HepG2 (cell line): ENCODE measurements around the gene CTCF. TPM values are rescaled to one million over a fixed set of nuclear protein-coding genes. Genes with fewer than 3 reads are reported as not detected.
A peak's percentile ranks its signal among the peaks of the same experiment; 100 is the strongest.

Experiments used
- AGO1 ChIP-seq: fragments of 200-400 bp; formaldehyde crosslinking; IDR thresholded peaks from 2 replicates; pipeline ENCODE4 v1.6.1; 2017; ENCODE audit warnings: mild to moderate bottlenecking, low read depth, low read length, moderate library complexity; ENCODE audit not compliant: poor library complexity, severe bottlenecking
- ASH2L ChIP-seq: fragments of 300-600, 200-600 bp; sonication (generic); IDR thresholded peaks from 2 replicates; pipeline ENCODE4 v1.7.0; 2017; ENCODE audit warnings: low read depth, mild to moderate bottlenecking, moderate library complexity, mixed read lengths, low read length; ENCODE audit not compliant: insufficient read length
- CHD2 ChIP-seq: IDR thresholded peaks from 2 replicates; pipeline ENCODE4 v1.6.1; 2011; ENCODE audit warnings: low read depth, low read length, improper control_type of control experiment
- ELF3 ChIP-seq: IDR thresholded peaks from 2 replicates; pipeline ENCODE4 v1.6.1; 2016; ENCODE audit warnings: missing genetic modification reagents, missing compliant biosample characterization
- EP300 ChIP-seq, 3 experiments: sonication (generic) in 1 of 3; formaldehyde crosslinking in 1 of 3; IDR thresholded peaks; 2 replicates each; pipeline versions ENCODE4 v1.5.1 to v1.6.1; 2011 to 2020; ENCODE audit warnings: low read depth in 2 of 3, low read length in 2 of 3, borderline replicate concordance in 1 of 3, improper control_type of control experiment in 1 of 3, mild to moderate bottlenecking in 1 of 3, missing genetic modification reagents in 1 of 3, moderate library complexity in 1 of 3
- GFI1 ChIP-seq: sonication (generic); formaldehyde crosslinking; IDR thresholded peaks from 2 replicates; pipeline ENCODE4 v1.5.0; 2020; ENCODE audit warnings: missing genetic modification reagents, mild to moderate bottlenecking, borderline replicate concordance
- ISL2 ChIP-seq: sonication (generic); formaldehyde crosslinking; IDR thresholded peaks from 2 replicates; pipeline ENCODE4 v1.5.0; 2020; ENCODE audit warnings: missing genetic modification reagents
- KAT2B ChIP-seq: fragments of 150-350 bp; IDR thresholded peaks from 2 replicates; pipeline ENCODE4 v1.6.1; 2014; ENCODE audit warnings: low read depth, low read length, borderline replicate concordance
- RARA ChIP-seq: IDR thresholded peaks from 2 replicates; pipeline ENCODE4 v1.6.1; 2016; ENCODE audit warnings: missing genetic modification reagents, missing compliant biosample characterization
- REPIN1 ChIP-seq: sonication (generic); formaldehyde crosslinking; IDR thresholded peaks from 2 replicates; pipeline ENCODE4 v1.8.0; 2022; ENCODE audit warnings: missing genetic modification reagents, low read depth, mild to moderate bottlenecking, borderline replicate concordance
- RFX3 ChIP-seq: IDR thresholded peaks from 2 replicates; pipeline ENCODE4 v1.6.1; 2016; ENCODE audit warnings: missing biosample characterization, missing genetic modification reagents
- ZBTB21 ChIP-seq: sonication (generic); formaldehyde crosslinking; IDR thresholded peaks from 2 replicates; pipeline ENCODE4 v1.4.0; 2020; ENCODE audit warnings: missing genetic modification reagents
- ZBTB7B ChIP-seq: sonication (generic); formaldehyde crosslinking; IDR thresholded peaks from 2 replicates; pipeline ENCODE4 v1.4.0; 2020; ENCODE audit warnings: missing genetic modification reagents
- ZNF431 ChIP-seq: sonication (generic); formaldehyde crosslinking; IDR thresholded peaks from 2 replicates; pipeline ENCODE4 v1.9.0; 2022; ENCODE audit warnings: missing genetic modification reagents, low read depth, mild to moderate bottlenecking, borderline replicate concordance
- ZNF446 ChIP-seq: sonication (generic); formaldehyde crosslinking; IDR thresholded peaks from 2 replicates; pipeline ENCODE4 v1.5.0; 2020; ENCODE audit warnings: mild to moderate bottlenecking, missing genetic modification reagents
- ZNF460 ChIP-seq: sonication (generic); formaldehyde crosslinking; IDR thresholded peaks from 2 replicates; pipeline ENCODE4 v1.5.1; 2020; ENCODE audit warnings: missing genetic modification reagents, mild to moderate bottlenecking, borderline replicate concordance
- ZNF782 ChIP-seq: sonication (generic); formaldehyde crosslinking; IDR thresholded peaks from 2 replicates; pipeline ENCODE4 v1.4.0; 2020; ENCODE audit warnings: missing genetic modification reagents, mild to moderate bottlenecking, borderline replicate concordance
- ZNF891 ChIP-seq: sonication (generic); formaldehyde crosslinking; IDR thresholded peaks from 2 replicates; pipeline ENCODE4 v1.5.0; 2020; ENCODE audit warnings: mild to moderate bottlenecking, missing genetic modification reagents
- ZSCAN31 ChIP-seq: sonication (generic); formaldehyde crosslinking; IDR thresholded peaks from 2 replicates; pipeline ENCODE4 v1.5.0; 2020; ENCODE audit warnings: low read depth, mild to moderate bottlenecking, missing genetic modification reagents
- polyA plus RNA-seq, 8 experiments: library from polyadenylated mRNA; depleted of rRNA in 3 of 8; stranded (reverse) in 7 of 8; unstranded in 1 of 8; fragments of >200 nt; fragmentation: Illumina TruSeq in 4 of 8; extraction: Trizol in 4 of 8; gene quantifications; 2 replicates each; pipeline versions ENCODE4 v1.2.1 to v1.2.3, GENCODE V29; 2011 to 2016; ENCODE audit warnings: low read depth in 4 of 8, missing spikeins in 1 of 8, mixed read lengths in 1 of 8; ENCODE audit not compliant: insufficient read depth in 1 of 8
- total RNA-seq, 5 experiments: library from RNA; depleted of rRNA; stranded (reverse); fragments of >200 nt; fragmentation: Illumina TruSeq; extraction: Trizol; gene quantifications; 2 replicates each; pipeline ENCODE4 v1.2.3, GENCODE V29; 2016; ENCODE audit warnings: low read depth in 1 of 5
- TF ChIP-seq, protein P1 (sequence below): sonication (generic); formaldehyde crosslinking; IDR thresholded peaks from 2 replicates; pipeline ENCODE4 v1.5.1; 2020; ENCODE audit warnings: missing genetic modification reagents, mild to moderate bottlenecking, borderline replicate concordance
- TF ChIP-seq, protein P2 (sequence below): sonication (generic); formaldehyde crosslinking; IDR thresholded peaks from 2 replicates; pipeline ENCODE4 v1.5.0; 2020; ENCODE audit warnings: mild to moderate bottlenecking, missing genetic modification reagents, borderline replicate concordance
- TF ChIP-seq, protein P3 (sequence below): sonication (generic); formaldehyde crosslinking; IDR thresholded peaks from 2 replicates; pipeline ENCODE4 v1.5.0; 2020; ENCODE audit warnings: mild to moderate bottlenecking, low read depth, missing genetic modification reagents, borderline replicate concordance

CTCF gene
- total and polyA plus RNA-seq, 2 of the 13 experiments (the other 11 are each of a cell fraction or from before 2014, with no cell fraction given), result 19.5 to 37.5 TPM

DNA sequence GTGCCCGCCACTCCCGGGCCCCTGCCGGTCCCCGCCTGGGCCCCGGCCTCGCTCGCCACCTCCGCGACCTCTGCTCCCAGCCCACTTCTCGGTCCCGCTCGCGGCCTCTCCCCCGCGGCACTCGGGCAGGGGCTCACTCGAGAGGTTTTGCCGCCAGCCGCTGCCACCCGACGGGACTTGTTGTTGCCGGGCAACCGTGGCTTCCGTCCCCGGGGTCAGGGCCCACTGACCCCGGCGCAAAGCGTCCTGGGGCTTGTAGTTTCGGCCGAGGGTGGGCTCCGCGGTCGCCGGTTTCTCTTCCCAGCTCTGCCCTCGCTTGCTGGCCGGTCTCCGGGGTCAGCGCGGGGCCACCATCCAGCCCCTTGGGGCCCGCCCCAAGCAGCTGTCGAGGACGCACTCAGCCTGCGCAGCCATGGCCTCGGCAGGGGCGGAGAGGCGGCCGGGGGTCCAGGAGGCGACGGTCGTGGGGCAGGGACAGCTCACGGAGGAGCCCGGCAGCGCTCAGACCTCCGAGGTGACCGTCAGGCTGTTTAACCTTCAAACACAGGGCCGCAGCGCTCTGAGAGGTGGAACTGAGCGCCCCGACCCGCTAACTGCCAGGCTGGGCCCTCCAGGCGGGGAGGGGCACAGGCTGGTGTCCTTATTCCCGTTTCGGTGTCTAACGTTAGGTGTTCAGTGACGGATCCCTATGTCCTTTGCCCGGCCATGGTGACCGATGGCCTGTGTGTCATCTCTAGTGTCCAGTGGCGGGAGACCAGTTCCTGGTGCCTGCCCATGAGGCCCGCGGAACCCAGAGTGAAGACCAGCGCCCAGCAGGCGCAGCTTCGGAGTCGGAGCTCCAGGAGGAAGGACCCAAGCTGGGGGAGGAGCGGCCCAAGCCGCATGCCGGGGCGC, 104.5 kb downstream of the CTCF start, which contains the start of the genes C16orf86 and ENKD1 (continued):
- TF ChIP-seq, protein P1, sequence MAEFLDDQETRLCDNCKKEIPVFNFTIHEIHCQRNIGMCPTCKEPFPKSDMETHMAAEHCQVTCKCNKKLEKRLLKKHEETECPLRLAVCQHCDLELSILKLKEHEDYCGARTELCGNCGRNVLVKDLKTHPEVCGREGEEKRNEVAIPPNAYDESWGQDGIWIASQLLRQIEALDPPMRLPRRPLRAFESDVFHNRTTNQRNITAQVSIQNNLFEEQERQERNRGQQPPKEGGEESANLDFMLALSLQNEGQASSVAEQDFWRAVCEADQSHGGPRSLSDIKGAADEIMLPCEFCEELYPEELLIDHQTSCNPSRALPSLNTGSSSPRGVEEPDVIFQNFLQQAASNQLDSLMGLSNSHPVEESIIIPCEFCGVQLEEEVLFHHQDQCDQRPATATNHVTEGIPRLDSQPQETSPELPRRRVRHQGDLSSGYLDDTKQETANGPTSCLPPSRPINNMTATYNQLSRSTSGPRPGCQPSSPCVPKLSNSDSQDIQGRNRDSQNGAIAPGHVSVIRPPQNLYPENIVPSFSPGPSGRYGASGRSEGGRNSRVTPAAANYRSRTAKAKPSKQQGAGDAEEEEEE (CRISPR knock-in tag), result peak; percentile 50; the same call in 1 of the 2 replicates
- no peak for TF ChIP-seq ZNF782
- no peak for TF ChIP-seq KAT2B
- peak; percentile 92 for TF ChIP-seq RFX3 (CRISPR knock-in tag)
- TF ChIP-seq ZNF431, result 0 out of 2 replicates have a peak, but pooled peaks have one; percentile 30
- TF ChIP-seq, protein P2, sequence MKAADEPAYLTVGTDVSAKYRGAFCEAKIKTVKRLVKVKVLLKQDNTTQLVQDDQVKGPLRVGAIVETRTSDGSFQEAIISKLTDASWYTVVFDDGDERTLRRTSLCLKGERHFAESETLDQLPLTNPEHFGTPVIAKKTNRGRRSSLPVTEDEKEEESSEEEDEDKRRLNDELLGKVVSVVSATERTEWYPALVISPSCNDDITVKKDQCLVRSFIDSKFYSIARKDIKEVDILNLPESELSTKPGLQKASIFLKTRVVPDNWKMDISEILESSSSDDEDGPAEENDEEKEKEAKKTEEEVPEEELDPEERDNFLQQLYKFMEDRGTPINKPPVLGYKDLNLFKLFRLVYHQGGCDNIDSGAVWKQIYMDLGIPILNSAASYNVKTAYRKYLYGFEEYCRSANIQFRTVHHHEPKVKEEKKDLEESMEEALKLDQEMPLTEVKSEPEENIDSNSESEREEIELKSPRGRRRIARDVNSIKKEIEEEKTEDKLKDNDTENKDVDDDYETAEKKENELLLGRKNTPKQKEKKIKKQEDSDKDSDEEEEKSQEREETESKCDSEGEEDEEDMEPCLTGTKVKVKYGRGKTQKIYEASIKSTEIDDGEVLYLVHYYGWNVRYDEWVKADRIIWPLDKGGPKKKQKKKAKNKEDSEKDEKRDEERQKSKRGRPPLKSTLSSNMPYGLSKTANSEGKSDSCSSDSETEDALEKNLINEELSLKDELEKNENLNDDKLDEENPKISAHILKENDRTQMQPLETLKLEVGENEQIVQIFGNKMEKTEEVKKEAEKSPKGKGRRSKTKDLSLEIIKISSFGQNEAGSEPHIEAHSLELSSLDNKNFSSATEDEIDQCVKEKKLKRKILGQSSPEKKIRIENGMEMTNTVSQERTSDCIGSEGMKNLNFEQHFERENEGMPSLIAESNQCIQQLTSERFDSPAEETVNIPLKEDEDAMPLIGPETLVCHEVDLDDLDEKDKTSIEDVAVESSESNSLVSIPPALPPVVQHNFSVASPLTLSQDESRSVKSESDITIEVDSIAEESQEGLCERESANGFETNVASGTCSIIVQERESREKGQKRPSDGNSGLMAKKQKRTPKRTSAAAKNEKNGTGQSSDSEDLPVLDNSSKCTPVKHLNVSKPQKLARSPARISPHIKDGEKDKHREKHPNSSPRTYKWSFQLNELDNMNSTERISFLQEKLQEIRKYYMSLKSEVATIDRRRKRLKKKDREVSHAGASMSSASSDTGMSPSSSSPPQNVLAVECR, result peak; percentile 91
- TF ChIP-seq ELF3 (CRISPR knock-in tag), result peak; percentile 19; the same call in 1 of the 2 replicates
- TF ChIP-seq ZNF891 (CRISPR knock-in tag), result peak; percentile 38; the same call in 1 of the 2 replicates
- no peak for TF ChIP-seq EP300 (IDR thresholded peaks at IDR 0.05; ENCODE audit: low read depth in 2 of 2, low read length in 2 of 2)
- no peak for TF ChIP-seq EP300 (CRISPR knock-in tag; IDR thresholded peaks at IDR 0.05; ENCODE audit: borderline replicate concordance)
- no peak; the same call in 1 of the 2 replicates for TF ChIP-seq ZSCAN31 (CRISPR knock-in tag)
- TF ChIP-seq, protein P3, sequence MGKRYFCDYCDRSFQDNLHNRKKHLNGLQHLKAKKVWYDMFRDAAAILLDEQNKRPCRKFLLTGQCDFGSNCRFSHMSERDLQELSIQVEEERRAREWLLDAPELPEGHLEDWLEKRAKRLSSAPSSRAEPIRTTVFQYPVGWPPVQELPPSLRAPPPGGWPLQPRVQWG, result no peak
- TF ChIP-seq RARA (CRISPR knock-in tag), result peak; percentile 34; the same call in 1 of the 2 replicates
- TF ChIP-seq ISL2 (CRISPR knock-in tag), result no peak; the same call in 1 of the 2 replicates
- TF ChIP-seq GFI1 (CRISPR knock-in tag), result peak; percentile 77
- no peak for TF ChIP-seq ZBTB21
- peak; percentile 55 for TF ChIP-seq AGO1
- TF ChIP-seq REPIN1 (CRISPR knock-in tag), result no peak
- peak; percentile 18; the same call in 1 of the 2 replicates for TF ChIP-seq ZNF460 (CRISPR knock-in tag)
- TF ChIP-seq ASH2L, result peak; percentile 61
- peak; percentile 72; the same call in 1 of the 2 replicates for TF ChIP-seq CHD2
- peak; percentile 2; the same call in 1 of the 2 replicates for TF ChIP-seq ZNF446 (CRISPR knock-in tag)
- TF ChIP-seq ZBTB7B (CRISPR knock-in tag), result peak; percentile 64; the same call in 1 of the 2 replicates
